GM21360 (cell line): ENCODE measurements around the gene PLEKHO1.
"Not testable (repeated sequence)": the region's sequence is repeated elsewhere in the genome, so short reads cannot be mapped to it uniquely, and the experiment has no call there.

ENCODE experiments used
- ATAC-seq: cut with Tn5 transposase; IDR thresholded peaks from one replicate; pipeline ENCODE4 v1.9.1; 2021; ENCODE audit warnings: mild to moderate bottlenecking, moderate library complexity; ENCODE audit not compliant: unreplicated experiment

The PLEKHO1 gene

GRCh38 chr1:150149271-150150132, at the start of gene PLEKHO1:
PLEKHO1 (plus strand) TSS chr1:150149916; CDS start chr1:150150258, 342 bp downstream.
- ATAC-seq, result peak; percentile 36

- ATAC-seq, result no peak
Observed at GRCh38 chr1:150102986-150103385, 46.7 kb upstream of the PLEKHO1 start.

- no peak for ATAC-seq
Observed at GRCh38 chr1:150106341-150106740, 43.4 kb upstream of the PLEKHO1 start.

- ATAC-seq, result no peak
Observed at GRCh38 chr1:150109586-150109985, 40.1 kb upstream of the PLEKHO1 start.

GRCh38 chr1:150110116-150110515, 39.6 kb upstream of the PLEKHO1 start:
- ATAC-seq, result no peak

GRCh38 chr1:150111670-150112069, 38.0 kb upstream of the PLEKHO1 start:
- ATAC-seq, result no peak

- no peak for ATAC-seq
Observed at GRCh38 chr1:150115121-150115520, 34.6 kb upstream of the PLEKHO1 start.

- no peak for ATAC-seq
Observed at GRCh38 chr1:150118716-150119115, 31.0 kb upstream of the PLEKHO1 start.

- ATAC-seq, result no peak
Observed at GRCh38 chr1:150121236-150121862, 28.4 kb upstream of the PLEKHO1 start.

GRCh38 chr1:150126811-150127210, 22.9 kb upstream of the PLEKHO1 start:
- no peak for ATAC-seq

GRCh38 chr1:150127464-150127863, 22.3 kb upstream of the PLEKHO1 start:
- no peak for ATAC-seq

- no peak for ATAC-seq
Observed at GRCh38 chr1:150127868-150128267, 21.8 kb upstream of the PLEKHO1 start.

GRCh38 chr1:150132372-150132771, 17.3 kb upstream of the PLEKHO1 start:
- no peak for ATAC-seq

- ATAC-seq, result no peak
Observed at GRCh38 chr1:150134537-150134936, 15.2 kb upstream of the PLEKHO1 start.

- not testable (repeated sequence) for ATAC-seq
Observed at GRCh38 chr1:150135400-150135799, 14.3 kb upstream of the PLEKHO1 start.

GRCh38 chr1:150138044-150138443, 11.7 kb upstream of the PLEKHO1 start:
- no peak for ATAC-seq

- no peak for ATAC-seq
Observed at GRCh38 chr1:150141452-150141851, 8.3 kb upstream of the PLEKHO1 start.

GRCh38 chr1:150142083-150142482, 7.6 kb upstream of the PLEKHO1 start:
- no peak for ATAC-seq

- no peak for ATAC-seq
Observed at GRCh38 chr1:150144606-150145005, 5.1 kb upstream of the PLEKHO1 start.

- ATAC-seq, result not testable (repeated sequence)
Observed at GRCh38 chr1:150146016-150146415, 3.7 kb upstream of the PLEKHO1 start.

GRCh38 chr1:150146849-150147542, 2.7 kb upstream of the PLEKHO1 start:
- no peak for ATAC-seq

GRCh38 chr1:150148837-150149270, 862 bp upstream of the PLEKHO1 start:
- ATAC-seq, result no peak
